Measurements from ENCODE around the gene PNPO. TPM values are rescaled to one million over a fixed set of nuclear protein-coding genes. Genes with fewer than 3 reads are reported as not detected.

The PNPO gene
- total RNA-seq, 2 donors from 2014 or later: 18.1 to 70.5 TPM

- intact Hi-C loops (cut with DNase I): no loop called here
- Histone ChIP-seq H3K9me3 (no peaks in the 10 kb centered on the region), H3K27ac (peak overlapping the region; percentile 93), H3K9ac (ENCODE audit: low read depth in 2 of 2, low read length in 2 of 2) (peak overlapping the region in 1 of 2 donors; percentile 55), H3K27me3 (no peaks in the 10 kb centered on the region), H3K4me1 (peaks cover 6% of the 10 kb centered on the region), H3K4me3 (no peak overlapping the region), H3K36me3 (no peaks in the 10 kb centered on the region)
- DNase-seq: peak; percentile 92
- no peak for TF ChIP-seq CTCF (IDR thresholded peaks at IDR 0.05)
Measured at GRCh38 chr17:47966079-47966519, 24.7 kb downstream of the PNPO start.

GRCh38 chr17:47967607-47968252 is 26.4 kb downstream of the PNPO start:
- DNase-seq: no peak
- H3K9ac ChIP-seq (ENCODE audit: low read depth in 2 of 2, low read length in 2 of 2): peak overlapping the region; percentile 37 to 77
- TF ChIP-seq CTCF (IDR thresholded peaks at IDR 0.05): no peak
- H3K27ac ChIP-seq: peak overlapping the region; percentile 93
- intact Hi-C loops (cut with DNase I): loop anchor here (2.0 kb wide), 1 partner anchor 19 kb away; no protein-coding TSS in a partner anchor
- H3K36me3 ChIP-seq: no peaks in the 10 kb centered on the region
- H3K9me3 ChIP-seq: no peaks in the 10 kb centered on the region
- H3K4me3 ChIP-seq: no peak overlapping the region
- H3K27me3 ChIP-seq: no peaks in the 10 kb centered on the region
- H3K4me1 ChIP-seq: peaks cover 4% of the 10 kb centered on the region

- H3K9me3 ChIP-seq: no peaks in the 10 kb centered on the region
- no peaks in the 10 kb centered on the region for H3K36me3 ChIP-seq
- H3K27ac ChIP-seq: no peak overlapping the region
- intact Hi-C loops (cut with DNase I): loop anchor here (2.0 kb wide), 1 partner anchor 20 kb away; no protein-coding TSS in a partner anchor
- H3K9ac ChIP-seq (ENCODE audit: low read depth in 2 of 2, low read length in 2 of 2): no peak overlapping the region
- no peaks in the 10 kb centered on the region for H3K27me3 ChIP-seq
- H3K4me1 ChIP-seq: peaks cover 4% of the 10 kb centered on the region
- no peak for TF ChIP-seq CTCF (IDR thresholded peaks at IDR 0.05)
- DNase-seq: no peak
- no peak overlapping the region for H3K4me3 ChIP-seq
Measured at GRCh38 chr17:47968836-47969235, 27.5 kb downstream of the PNPO start.

- peaks cover 4% of the 10 kb centered on the region for H3K4me1 ChIP-seq
- intact Hi-C loops (cut with DNase I): loop anchor here (2.0 to 10.0 kb wide), 2 partner anchors 21 to 125 kb away; partner anchors contain the start of gene SCRN2
- no peaks in the 10 kb centered on the region for H3K27me3 ChIP-seq
- H3K4me3 ChIP-seq: peak overlapping the region; percentile 20
- H3K27ac ChIP-seq: no peak overlapping the region
- peaks cover 12% of the 10 kb centered on the region for H3K36me3 ChIP-seq
- DNase-seq: no peak
- no peak for TF ChIP-seq CTCF (IDR thresholded peaks at IDR 0.05)
- no peaks in the 10 kb centered on the region for H3K9me3 ChIP-seq
- H3K9ac ChIP-seq (ENCODE audit: low read depth in 2 of 2, low read length in 2 of 2): peak overlapping the region; percentile 56 to 72
Measured at GRCh38 chr17:47969930-47970724, 28.8 kb downstream of the PNPO start.

GRCh38 chr17:47970725-47971499 is 29.5 kb downstream of the PNPO start, which contains the start of gene CDK5RAP3:
TSS of gene CDK5RAP3 (plus strand) at chr17:47971113. CDS start at chr17:47971147, 34 bp downstream.
- Histone ChIP-seq H3K9ac (ENCODE audit: low read depth in 2 of 2, low read length in 2 of 2) (peak within 1 kb of the TSS; percentile 76 to 91), H3K4me1 (peaks cover 4% of the 10 kb centered on the region), H3K27ac (peak within 1 kb of the TSS; percentile 62), H3K9me3 (no peaks in the 10 kb centered on the region), H3K27me3 (no peaks in the 10 kb centered on the region), H3K4me3 (peak within 1 kb of the TSS; percentile 72), H3K36me3 (peaks cover 12% of the 10 kb centered on the region)
- TF ChIP-seq CTCF (IDR thresholded peaks at IDR 0.05): peak; percentile 97
- peak; percentile 100 for DNase-seq
- intact Hi-C loops (cut with DNase I): loop anchor here (10.0 kb wide), 1 partner anchor 126 kb away; the partner anchor contains the start of gene SCRN2

Data from colonic mucosa (tissue), 4 donors.